ENCODE data around the gene AP1M1. TPM values are rescaled to one million over a fixed set of nuclear protein-coding genes. Genes with fewer than 3 reads are reported as not detected.

Gene AP1M1
- total RNA-seq, 1 experiment from 2014 or later, result 88.7 TPM

GRCh38 chr19:16290692-16291091 lies 93.0 kb downstream of the AP1M1 start:
- POLR2A ChIA-PET, result no interaction called here
- intact Hi-C loops (cut with micrococcal nuclease; ENCODE audit: unreplicated experiment), result no loop called here

More at GRCh38 chr19:16290692-16291091, 93.0 kb downstream of the AP1M1 start:
- H3K27ac ChIP-seq (ENCODE audit: low read length), result no peak overlapping the region
- no peaks in the 10 kb centered on the region for H3K9me3 ChIP-seq (ENCODE audit: control insufficient read depth, insufficient read depth, low read depth, low read length)
- DNase-seq (ENCODE audit: low read depth, low spot score) (no peak), ATAC-seq (no peak)
- no peak overlapping the region for H3K4me3 ChIP-seq (ENCODE audit: low read depth in 2 of 2, low read length in 2 of 2)
- CTCF ChIA-PET, result no interaction called here
- in situ Hi-C loops (cut with HindIII; ENCODE audit: low pct_unique_long_range_greater_than_20kb, low sequenced_read_pairs), result no loop called here
- no peaks in the 10 kb centered on the region for H3K27me3 ChIP-seq (ENCODE audit: control insufficient read depth, insufficient read depth, low read length)
- no TSS peak for BruUV-seq (replicated peaks)
- H3K36me3 ChIP-seq (ENCODE audit: control insufficient read depth, insufficient read depth, low read length), result no peaks in the 10 kb centered on the region
- no peak for TF ChIP-seq POLR2AphosphoS5 (IDR thresholded peaks at IDR 0.05; ENCODE audit: low read depth, low read length)
- no peak for TF ChIP-seq REST (IDR thresholded peaks at IDR 0.05; ENCODE audit: insufficient read depth in 1 of 2, low read depth in 2 of 2, low read length in 1 of 2)
- TF ChIP-seq CTCF (IDR thresholded peaks at IDR 0.05), result no peak
- TF ChIP-seq SIN3A (IDR thresholded peaks at IDR 0.05; ENCODE audit: borderline replicate concordance, insufficient read depth, low read depth, low read length), result no peak
- no peak for TF ChIP-seq TCF7L2 (IDR thresholded peaks at IDR 0.05; ENCODE audit: low read depth, low read length)
- peaks cover 27% of the 10 kb centered on the region for H3K4me1 ChIP-seq (ENCODE audit: control insufficient read depth, insufficient read depth, low read length)

Data from Panc1 (cell line).